HEK293 (cell line): Measurements from ENCODE around the gene SFTPD.
A peak's percentile ranks its signal among the peaks of the same experiment; 100 is the strongest.

ENCODE experiments used
- BCL11B ChIP-seq: fragments of 450-650 bp; formaldehyde crosslinking; IDR thresholded peaks from 2 replicates; pipeline ENCODE4 v1.5.1; 2016; ENCODE audit warnings: low read depth, missing biosample characterization, missing genetic modification characterization
- SCRT1 ChIP-seq: fragments of 450-650 bp; formaldehyde crosslinking; IDR thresholded peaks from 2 replicates; pipeline ENCODE4 v1.5.1; 2016; ENCODE audit warnings: missing biosample characterization, missing genetic modification characterization, borderline replicate concordance
- YY1 ChIP-seq: fragments of 450-650 bp; formaldehyde crosslinking; IDR thresholded peaks from 2 replicates; pipeline ENCODE4 v1.5.1; 2018; ENCODE audit warnings: missing biosample characterization, missing genetic modification characterization
- ZBTB11 ChIP-seq: fragments of 450-650 bp; formaldehyde crosslinking; conservative IDR thresholded peaks from 2 replicates; pipeline ENCODE4 v1.5.1; 2016; ENCODE audit warnings: low read depth, missing biosample characterization, missing genetic modification characterization
- ZFP41 ChIP-seq: fragments of 450-650 bp; formaldehyde crosslinking; IDR thresholded peaks from 2 replicates; pipeline ENCODE4 v1.5.1; 2016; ENCODE audit warnings: missing biosample characterization, missing genetic modification characterization, borderline replicate concordance
- ZNF214 ChIP-seq: fragments of 450-650 bp; formaldehyde crosslinking; IDR thresholded peaks from 2 replicates; pipeline ENCODE4 v1.5.1; 2017; ENCODE audit warnings: missing biosample characterization, mild to moderate bottlenecking, missing genetic modification characterization, borderline replicate concordance
- ZNF302 ChIP-seq: fragments of 450-650 bp; formaldehyde crosslinking; IDR thresholded peaks from 2 replicates; pipeline ENCODE4 v1.5.1; 2016; ENCODE audit warnings: missing biosample characterization, missing genetic modification characterization, low read depth
- ZNF311 ChIP-seq: fragments of 450-650 bp; formaldehyde crosslinking; IDR thresholded peaks from 2 replicates; pipeline ENCODE4 v1.5.1; 2017; ENCODE audit warnings: missing biosample characterization, missing genetic modification characterization, borderline replicate concordance
- ZNF423 ChIP-seq: fragments of 450-650 bp; formaldehyde crosslinking; IDR thresholded peaks from 2 replicates; pipeline ENCODE4 v1.5.1; 2016; ENCODE audit warnings: missing biosample characterization, missing genetic modification characterization
- ZNF473 ChIP-seq: fragments of 450-650 bp; formaldehyde crosslinking; IDR thresholded peaks from 2 replicates; pipeline ENCODE4 v1.5.1; 2017; ENCODE audit warnings: missing biosample characterization, missing genetic modification characterization
- ZNF514 ChIP-seq: fragments of 450-650 bp; formaldehyde crosslinking; IDR thresholded peaks from 2 replicates; pipeline ENCODE4 v1.5.1; 2016; ENCODE audit warnings: missing biosample characterization, missing genetic modification characterization
- ZNF558 ChIP-seq: fragments of 450-650 bp; formaldehyde crosslinking; IDR thresholded peaks from 2 replicates; pipeline ENCODE4 v1.5.1; 2016; ENCODE audit warnings: missing biosample characterization, missing genetic modification characterization
- ZNF560 ChIP-seq: fragments of 450-650 bp; formaldehyde crosslinking; IDR thresholded peaks from 2 replicates; pipeline ENCODE4 v1.5.1; 2017; ENCODE audit warnings: missing biosample characterization, missing genetic modification characterization, borderline replicate concordance
- ZNF600 ChIP-seq: fragments of 450-650 bp; formaldehyde crosslinking; IDR thresholded peaks from 2 replicates; pipeline ENCODE4 v1.5.1; 2016; ENCODE audit warnings: missing biosample characterization, missing genetic modification characterization
- ZNF664 ChIP-seq: fragments of 450-650 bp; formaldehyde crosslinking; IDR thresholded peaks from 2 replicates; pipeline ENCODE4 v1.5.1; 2016; ENCODE audit warnings: missing biosample characterization, missing genetic modification characterization
- ZNF704 ChIP-seq: fragments of 450-650 bp; formaldehyde crosslinking; IDR thresholded peaks from 2 replicates; pipeline ENCODE4 v1.5.1; 2016; ENCODE audit warnings: missing biosample characterization, missing genetic modification characterization
- ZNF785 ChIP-seq: fragments of 450-650 bp; formaldehyde crosslinking; IDR thresholded peaks from 2 replicates; pipeline ENCODE4 v1.5.1; 2016; ENCODE audit warnings: missing biosample characterization, missing genetic modification characterization
- ZNF843 ChIP-seq: fragments of 450-650 bp; formaldehyde crosslinking; IDR thresholded peaks from 2 replicates; pipeline ENCODE4 v1.5.1; 2016; ENCODE audit warnings: missing biosample characterization, missing genetic modification characterization
- ZXDB ChIP-seq: fragments of 450-650 bp; formaldehyde crosslinking; IDR thresholded peaks from 2 replicates; pipeline ENCODE4 v1.5.1; 2016; ENCODE audit warnings: missing biosample characterization, missing genetic modification characterization
- TF ChIP-seq, protein P1 (sequence below): fragments of 450-650 bp; formaldehyde crosslinking; IDR thresholded peaks from 2 replicates; pipeline ENCODE4 v1.5.1; 2016; ENCODE audit warnings: missing biosample characterization, missing genetic modification characterization
- TF ChIP-seq, protein P2 (sequence below): fragments of 450-650 bp; formaldehyde crosslinking; IDR thresholded peaks from 2 replicates; pipeline ENCODE4 v1.5.1; 2016; ENCODE audit warnings: missing biosample characterization, missing genetic modification characterization
- TF ChIP-seq, protein P3 (sequence below): fragments of 450-650 bp; formaldehyde crosslinking; IDR thresholded peaks from 2 replicates; pipeline ENCODE4 v1.5.1; 2016; ENCODE audit warnings: missing biosample characterization, missing genetic modification characterization
- TF ChIP-seq, protein P4 (sequence below): fragments of 450-650 bp; formaldehyde crosslinking; IDR thresholded peaks from 2 replicates; pipeline ENCODE4 v1.5.0; 2017; ENCODE audit warnings: missing biosample characterization, missing genetic modification characterization, borderline replicate concordance
- TF ChIP-seq, protein P5 (sequence below): fragments of 450-650 bp; formaldehyde crosslinking; IDR thresholded peaks from 2 replicates; pipeline ENCODE4 v1.5.1; 2016; ENCODE audit warnings: missing biosample characterization, missing genetic modification characterization, low read depth

Gene SFTPD

DNA sequence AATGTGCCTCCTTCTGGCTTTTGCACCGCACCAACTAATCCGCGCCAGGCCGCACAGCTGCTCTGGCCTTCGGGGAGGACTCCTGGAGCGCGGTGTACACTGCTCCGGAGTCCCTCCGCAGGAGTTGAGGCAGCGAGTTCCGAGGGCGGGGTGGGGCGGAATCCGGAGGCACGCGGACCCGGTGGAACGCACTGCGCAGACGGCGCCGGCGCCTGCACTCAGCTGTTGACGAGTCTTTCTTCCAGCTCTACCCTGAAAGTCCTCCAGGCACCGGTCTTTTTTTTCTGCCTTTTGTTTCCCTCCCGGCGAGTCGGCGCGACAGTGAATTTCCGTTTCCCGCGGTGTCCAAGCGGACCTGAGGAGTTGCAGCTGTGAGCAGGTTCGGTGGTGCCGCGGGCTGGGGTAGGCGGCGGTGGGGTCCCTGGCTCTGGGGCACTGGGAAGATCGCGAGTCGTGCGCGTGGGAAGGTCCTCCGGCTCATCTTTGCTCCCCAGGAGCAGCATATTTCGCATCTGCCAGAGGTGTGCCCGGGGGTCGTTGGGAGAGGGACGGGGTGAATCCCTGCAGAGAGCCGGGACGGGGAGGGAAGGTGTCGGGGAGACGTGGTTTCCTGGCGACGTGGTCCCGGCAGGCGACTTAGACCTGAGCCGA, 44.1 kb downstream of the SFTPD start (continued):
- TF ChIP-seq ZNF423 (tag by site-specific recombination) (peak; percentile 19; the same call in 1 of the 2 replicates), ZNF514 (tag by site-specific recombination) (no peak), ZNF843 (tag by site-specific recombination) (no peak), ZNF214 (tag by site-specific recombination) (no peak), ZNF302 (tag by site-specific recombination) (no peak), ZNF600 (tag by site-specific recombination) (peak; percentile 89), ZBTB11 (peak; percentile 96), ZXDB (tag by site-specific recombination) (peak; percentile 36; the same call in 1 of the 2 replicates), ZNF558 (tag by site-specific recombination) (no peak), SCRT1 (tag by site-specific recombination) (no peak), ZNF560 (tag by site-specific recombination) (no peak), ZNF473 (no peak), ZFP41 (no peak), ZNF311 (tag by site-specific recombination) (no peak), YY1 (tag by site-specific recombination) (0 out of 2 replicates have a peak, but pooled peaks have one; percentile 8), ZNF704 (no peak), ZNF785 (tag by site-specific recombination) (no peak), ZNF664 (tag by site-specific recombination) (no peak), BCL11B (tag by site-specific recombination) (no peak)
- TF ChIP-seq, protein P1, sequence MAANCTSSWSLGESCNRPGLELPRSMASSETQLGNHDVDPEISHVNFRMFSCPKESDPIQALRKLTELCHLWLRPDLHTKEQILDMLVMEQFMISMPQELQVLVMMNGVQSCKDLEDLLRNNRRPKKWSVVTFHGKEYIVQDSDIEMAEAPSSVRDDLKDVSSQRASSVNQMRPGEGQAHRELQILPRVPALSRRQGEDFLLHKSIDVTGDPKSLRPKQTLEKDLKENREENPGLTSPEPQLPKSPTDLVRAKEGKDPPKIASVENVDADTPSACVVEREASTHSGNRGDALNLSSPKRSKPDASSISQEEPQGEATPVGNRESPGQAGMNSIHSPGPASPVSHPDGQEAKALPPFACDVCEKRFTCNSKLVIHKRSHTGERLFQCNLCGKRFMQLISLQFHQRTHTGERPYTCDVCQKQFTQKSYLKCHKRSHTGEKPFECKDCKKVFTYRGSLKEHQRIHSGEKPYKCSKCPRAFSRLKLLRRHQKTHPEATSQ (tag by site-specific recombination), result no peak
- TF ChIP-seq, protein P2, sequence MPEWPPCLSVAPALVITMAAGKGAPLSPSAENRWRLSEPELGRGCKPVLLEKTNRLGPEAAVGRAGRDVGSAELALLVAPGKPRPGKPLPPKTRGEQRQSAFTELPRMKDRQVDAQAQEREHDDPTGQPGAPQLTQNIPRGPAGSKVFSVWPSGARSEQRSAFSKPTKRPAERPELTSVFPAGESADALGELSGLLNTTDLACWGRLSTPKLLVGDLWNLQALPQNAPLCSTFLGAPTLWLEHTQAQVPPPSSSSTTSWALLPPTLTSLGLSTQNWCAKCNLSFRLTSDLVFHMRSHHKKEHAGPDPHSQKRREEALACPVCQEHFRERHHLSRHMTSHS (tag by site-specific recombination), result no peak
- TF ChIP-seq, protein P3, sequence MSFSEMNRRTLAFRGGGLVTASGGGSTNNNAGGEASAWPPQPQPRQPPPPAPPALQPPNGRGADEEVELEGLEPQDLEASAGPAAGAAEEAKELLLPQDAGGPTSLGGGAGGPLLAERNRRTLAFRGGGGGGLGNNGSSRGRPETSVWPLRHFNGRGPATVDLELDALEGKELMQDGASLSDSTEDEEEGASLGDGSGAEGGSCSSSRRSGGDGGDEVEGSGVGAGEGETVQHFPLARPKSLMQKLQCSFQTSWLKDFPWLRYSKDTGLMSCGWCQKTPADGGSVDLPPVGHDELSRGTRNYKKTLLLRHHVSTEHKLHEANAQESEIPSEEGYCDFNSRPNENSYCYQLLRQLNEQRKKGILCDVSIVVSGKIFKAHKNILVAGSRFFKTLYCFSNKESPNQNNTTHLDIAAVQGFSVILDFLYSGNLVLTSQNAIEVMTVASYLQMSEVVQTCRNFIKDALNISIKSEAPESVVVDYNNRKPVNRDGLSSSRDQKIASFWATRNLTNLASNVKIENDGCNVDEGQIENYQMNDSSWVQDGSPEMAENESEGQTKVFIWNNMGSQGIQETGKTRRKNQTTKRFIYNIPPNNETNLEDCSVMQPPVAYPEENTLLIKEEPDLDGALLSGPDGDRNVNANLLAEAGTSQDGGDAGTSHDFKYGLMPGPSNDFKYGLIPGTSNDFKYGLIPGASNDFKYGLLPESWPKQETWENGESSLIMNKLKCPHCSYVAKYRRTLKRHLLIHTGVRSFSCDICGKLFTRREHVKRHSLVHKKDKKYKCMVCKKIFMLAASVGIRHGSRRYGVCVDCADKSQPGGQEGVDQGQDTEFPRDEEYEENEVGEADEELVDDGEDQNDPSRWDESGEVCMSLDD (tag by site-specific recombination), result no peak
- TF ChIP-seq, protein P4, sequence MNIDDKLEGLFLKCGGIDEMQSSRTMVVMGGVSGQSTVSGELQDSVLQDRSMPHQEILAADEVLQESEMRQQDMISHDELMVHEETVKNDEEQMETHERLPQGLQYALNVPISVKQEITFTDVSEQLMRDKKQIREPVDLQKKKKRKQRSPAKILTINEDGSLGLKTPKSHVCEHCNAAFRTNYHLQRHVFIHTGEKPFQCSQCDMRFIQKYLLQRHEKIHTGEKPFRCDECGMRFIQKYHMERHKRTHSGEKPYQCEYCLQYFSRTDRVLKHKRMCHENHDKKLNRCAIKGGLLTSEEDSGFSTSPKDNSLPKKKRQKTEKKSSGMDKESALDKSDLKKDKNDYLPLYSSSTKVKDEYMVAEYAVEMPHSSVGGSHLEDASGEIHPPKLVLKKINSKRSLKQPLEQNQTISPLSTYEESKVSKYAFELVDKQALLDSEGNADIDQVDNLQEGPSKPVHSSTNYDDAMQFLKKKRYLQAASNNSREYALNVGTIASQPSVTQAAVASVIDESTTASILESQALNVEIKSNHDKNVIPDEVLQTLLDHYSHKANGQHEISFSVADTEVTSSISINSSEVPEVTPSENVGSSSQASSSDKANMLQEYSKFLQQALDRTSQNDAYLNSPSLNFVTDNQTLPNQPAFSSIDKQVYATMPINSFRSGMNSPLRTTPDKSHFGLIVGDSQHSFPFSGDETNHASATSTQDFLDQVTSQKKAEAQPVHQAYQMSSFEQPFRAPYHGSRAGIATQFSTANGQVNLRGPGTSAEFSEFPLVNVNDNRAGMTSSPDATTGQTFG (tag by site-specific recombination), result no peak
- TF ChIP-seq, protein P5, sequence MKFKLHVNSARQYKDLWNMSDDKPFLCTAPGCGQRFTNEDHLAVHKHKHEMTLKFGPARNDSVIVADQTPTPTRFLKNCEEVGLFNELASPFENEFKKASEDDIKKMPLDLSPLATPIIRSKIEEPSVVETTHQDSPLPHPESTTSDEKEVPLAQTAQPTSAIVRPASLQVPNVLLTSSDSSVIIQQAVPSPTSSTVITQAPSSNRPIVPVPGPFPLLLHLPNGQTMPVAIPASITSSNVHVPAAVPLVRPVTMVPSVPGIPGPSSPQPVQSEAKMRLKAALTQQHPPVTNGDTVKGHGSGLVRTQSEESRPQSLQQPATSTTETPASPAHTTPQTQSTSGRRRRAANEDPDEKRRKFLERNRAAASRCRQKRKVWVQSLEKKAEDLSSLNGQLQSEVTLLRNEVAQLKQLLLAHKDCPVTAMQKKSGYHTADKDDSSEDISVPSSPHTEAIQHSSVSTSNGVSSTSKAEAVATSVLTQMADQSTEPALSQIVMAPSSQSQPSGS, result no peak
